DOHH2 (cell line): ENCODE measurements around the gene TBCE.

Experiments used
- H3F3A ChIP-seq: fragments of 200-600 bp; sonication (generic), shearing (Covaris generic); 2 replicates; pipeline ENCODE4 v1.6.0; 2016; ENCODE audit warnings: antibody characterized with exemption, mild to moderate bottlenecking; ENCODE audit not compliant: control insufficient read depth, insufficient read depth
- H3K27ac ChIP-seq: fragments of 200-600 bp; sonication (generic); 2 replicates; pipeline ENCODE4 v1.5.1; 2014; ENCODE audit warnings: low read depth, mild to moderate bottlenecking, low read length, moderate library complexity
- H3K27me3 ChIP-seq: fragments of 200-600 bp; sonication (generic); 2 replicates; pipeline ENCODE4 v1.6.1; 2014; ENCODE audit warnings: mild to moderate bottlenecking, low read length, mixed read lengths; ENCODE audit not compliant: control insufficient read depth
- H3K36me3 ChIP-seq: fragments of 200-600 bp; sonication (generic); 2 replicates; pipeline ENCODE4 v1.6.1; 2014; ENCODE audit warnings: mild to moderate bottlenecking, low read length, moderate library complexity, mixed read lengths; ENCODE audit not compliant: control insufficient read depth
- H3K4me1 ChIP-seq: fragments of 200-600 bp; sonication (generic); 2 replicates; pipeline ENCODE4 v1.6.1; 2014; ENCODE audit warnings: mild to moderate bottlenecking, low read length, mixed read lengths; ENCODE audit not compliant: control insufficient read depth
- H3K4me2 ChIP-seq: fragments of 200-600 bp; sonication (generic); 2 replicates; pipeline ENCODE4 v1.6.0; 2014; ENCODE audit warnings: mild to moderate bottlenecking, low read length, moderate library complexity
- H3K4me3 ChIP-seq: fragments of 200-600 bp; sonication (generic); 2 replicates; pipeline ENCODE4 v1.5.1; 2014; ENCODE audit warnings: mild to moderate bottlenecking, low read length, mixed read lengths
- H3K79me2 ChIP-seq: fragments of 200-600 bp; sonication (generic); 2 replicates; pipeline ENCODE4 v1.6.1; 2014; ENCODE audit warnings: mild to moderate bottlenecking, low read length, mixed read lengths; ENCODE audit not compliant: control insufficient read depth
- H3K9me2 ChIP-seq: fragments of 200-600 bp; sonication (generic); replicated peaks from 2 replicates; pipeline ENCODE4 v1.6.1; 2014; ENCODE audit warnings: mild to moderate bottlenecking, low read length, mixed read lengths; ENCODE audit not compliant: control insufficient read depth
- H3K9me3 ChIP-seq: fragments of 200-600 bp; sonication (generic); 2 replicates; pipeline ENCODE4 v1.6.1; 2014; ENCODE audit warnings: antibody characterized with exemption, low read length, mixed read lengths; ENCODE audit not compliant: control insufficient read depth, insufficient read depth
- H4K20me1 ChIP-seq: fragments of 200-600 bp; sonication (generic); 2 replicates; pipeline ENCODE4 v1.6.0; 2014; ENCODE audit warnings: low read depth, mild to moderate bottlenecking, antibody characterized with exemption, low read length, moderate library complexity; ENCODE audit not compliant: control insufficient read depth, insufficient read depth
- EZH2phosphoT487 ChIP-seq: fragments of 200-600 bp; sonication (generic); IDR thresholded peaks from 2 replicates; pipeline ENCODE4 v1.6.1; 2017; ENCODE audit warnings: borderline replicate concordance, mild to moderate bottlenecking, antibody characterized with exemption, low read length, moderate library complexity, mixed read lengths
- TF ChIP-seq, protein P1 (sequence below): fragments of 200-600 bp; sonication (generic); IDR thresholded peaks from one replicate; pipeline ENCODE4 v1.5.1; 2014; ENCODE audit warnings: antibody characterized with exemption, mild to moderate bottlenecking, low read depth, low read length; ENCODE audit not compliant: poor library complexity, severe bottlenecking

Gene TBCE

DNA sequence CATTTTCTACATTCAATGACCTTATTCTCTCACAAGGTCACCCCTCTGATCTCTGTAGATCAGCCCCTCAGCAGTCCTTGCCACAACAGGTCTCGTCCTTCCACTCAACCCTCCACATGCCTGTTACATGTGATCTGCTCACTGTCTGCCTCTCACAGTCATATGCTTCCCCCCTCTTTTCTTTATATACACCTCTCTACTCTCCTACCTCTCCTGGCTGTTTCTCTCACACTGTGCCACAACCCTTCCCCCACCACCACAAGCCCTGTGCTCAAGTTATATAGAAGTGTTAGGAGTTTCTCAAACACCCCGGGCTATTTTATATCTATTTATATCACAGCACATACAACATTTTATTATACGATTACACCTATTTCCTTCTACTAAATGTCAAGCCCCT lies 124.4 kb downstream of the TBCE start:
- H3F3A ChIP-seq: no peaks in the 10 kb centered on the region
- H3K27ac ChIP-seq: no peak overlapping the region
- no peaks in the 10 kb centered on the region for H3K9me2 ChIP-seq
- no peak for TF ChIP-seq EZH2phosphoT487
- TF ChIP-seq, protein P1, sequence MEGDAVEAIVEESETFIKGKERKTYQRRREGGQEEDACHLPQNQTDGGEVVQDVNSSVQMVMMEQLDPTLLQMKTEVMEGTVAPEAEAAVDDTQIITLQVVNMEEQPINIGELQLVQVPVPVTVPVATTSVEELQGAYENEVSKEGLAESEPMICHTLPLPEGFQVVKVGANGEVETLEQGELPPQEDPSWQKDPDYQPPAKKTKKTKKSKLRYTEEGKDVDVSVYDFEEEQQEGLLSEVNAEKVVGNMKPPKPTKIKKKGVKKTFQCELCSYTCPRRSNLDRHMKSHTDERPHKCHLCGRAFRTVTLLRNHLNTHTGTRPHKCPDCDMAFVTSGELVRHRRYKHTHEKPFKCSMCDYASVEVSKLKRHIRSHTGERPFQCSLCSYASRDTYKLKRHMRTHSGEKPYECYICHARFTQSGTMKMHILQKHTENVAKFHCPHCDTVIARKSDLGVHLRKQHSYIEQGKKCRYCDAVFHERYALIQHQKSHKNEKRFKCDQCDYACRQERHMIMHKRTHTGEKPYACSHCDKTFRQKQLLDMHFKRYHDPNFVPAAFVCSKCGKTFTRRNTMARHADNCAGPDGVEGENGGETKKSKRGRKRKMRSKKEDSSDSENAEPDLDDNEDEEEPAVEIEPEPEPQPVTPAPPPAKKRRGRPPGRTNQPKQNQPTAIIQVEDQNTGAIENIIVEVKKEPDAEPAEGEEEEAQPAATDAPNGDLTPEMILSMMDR: no peak
- H3K4me3 ChIP-seq: no peak overlapping the region
- no peak overlapping the region for H3K4me2 ChIP-seq
- H3K9me3 ChIP-seq: no peaks in the 10 kb centered on the region
- peaks cover 38% of the 10 kb centered on the region for H3K36me3 ChIP-seq
- H3K4me1 ChIP-seq: no peaks in the 10 kb centered on the region
- no peaks in the 10 kb centered on the region for H4K20me1 ChIP-seq
- H3K79me2 ChIP-seq: peaks cover under 1% of the 10 kb centered on the region
- no peaks in the 10 kb centered on the region for H3K27me3 ChIP-seq

DNA sequence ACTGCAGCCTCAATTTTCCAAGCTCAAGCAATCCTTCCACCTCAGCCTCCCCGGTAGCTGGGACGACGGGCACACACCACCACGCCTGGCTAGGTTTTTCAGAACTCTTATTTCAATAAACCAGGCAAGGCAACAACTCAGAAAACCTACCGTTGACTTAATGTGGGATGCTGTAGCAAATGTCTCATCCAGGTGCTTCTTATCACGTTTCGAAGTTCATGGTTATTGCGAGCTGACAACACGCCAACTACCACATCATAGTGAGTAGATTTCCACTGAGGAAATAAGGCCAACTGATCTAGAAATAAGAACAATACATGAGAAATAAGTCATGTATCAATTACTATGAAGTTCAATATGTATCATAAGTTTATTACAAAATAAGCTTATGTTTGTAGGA lies 127.3 kb downstream of the TBCE start:
- Histone ChIP-seq H3K36me3 (peaks cover 32% of the 10 kb centered on the region), H4K20me1 (no peaks in the 10 kb centered on the region)
- TF ChIP-seq EZH2phosphoT487: no peak
- TF ChIP-seq, protein P1: no peak

DNA sequence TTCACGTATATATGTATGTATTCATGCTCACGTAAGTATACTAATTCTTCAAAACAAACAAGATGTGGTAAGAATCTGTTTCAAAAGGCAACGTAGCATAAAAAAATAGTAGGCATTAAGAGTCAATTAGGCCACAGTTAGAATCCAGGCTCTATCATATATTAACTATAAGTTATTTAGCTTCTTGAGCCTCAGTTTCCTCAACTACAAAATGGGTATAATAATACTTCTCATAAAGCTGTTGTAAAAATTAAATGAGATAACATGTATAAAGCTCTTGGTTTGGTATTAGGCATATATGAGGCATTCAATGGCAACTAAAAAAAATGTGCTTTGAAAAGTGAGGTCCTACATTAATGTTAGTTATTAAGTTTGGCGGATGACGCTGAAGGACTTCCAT lies 127.8 kb downstream of the TBCE start:
- Histone ChIP-seq H3K9me3 (no peaks in the 10 kb centered on the region), H3K4me1 (no peaks in the 10 kb centered on the region), H3K36me3 (peaks cover 32% of the 10 kb centered on the region), H3K9me2 (no peaks in the 10 kb centered on the region), H3K79me2 (peaks cover 31% of the 10 kb centered on the region), H3F3A (no peaks in the 10 kb centered on the region), H3K4me2 (no peak overlapping the region), H4K20me1 (no peaks in the 10 kb centered on the region), H3K4me3 (no peak overlapping the region), H3K27me3 (no peaks in the 10 kb centered on the region), H3K27ac (no peak overlapping the region)
- TF ChIP-seq EZH2phosphoT487: no peak
- TF ChIP-seq, protein P1: no peak

More for the DNA sequence above, 127.3 kb downstream of the TBCE start:
- no peaks in the 10 kb centered on the region for H3K9me2 ChIP-seq
- no peak overlapping the region for H3K4me3 ChIP-seq
- no peaks in the 10 kb centered on the region for H3K27me3 ChIP-seq
- no peaks in the 10 kb centered on the region for H3K4me1 ChIP-seq
- no peaks in the 10 kb centered on the region for H3K9me3 ChIP-seq
- peaks cover 26% of the 10 kb centered on the region for H3K79me2 ChIP-seq
- H3K27ac ChIP-seq: no peak overlapping the region
- H3K4me2 ChIP-seq: no peak overlapping the region
- H3F3A ChIP-seq: no peaks in the 10 kb centered on the region

DNA sequence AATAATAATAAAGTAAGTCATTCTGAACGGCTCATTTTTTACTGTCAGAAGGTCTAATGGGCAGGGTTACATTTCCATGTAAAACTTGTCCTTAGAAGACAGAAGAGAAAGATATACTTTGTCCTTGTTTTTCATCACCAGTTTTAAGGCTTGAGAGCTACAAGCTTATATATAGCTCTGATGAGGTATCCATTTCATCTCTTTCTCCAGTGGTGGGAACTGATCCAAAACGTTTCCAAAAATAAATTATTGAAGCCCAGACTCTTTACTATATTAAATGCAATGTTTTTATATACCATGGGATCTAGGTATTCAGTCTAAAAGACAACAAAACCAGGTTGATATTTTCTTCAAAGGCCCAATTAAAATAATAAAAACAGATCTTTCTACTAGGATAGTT lies 128.3 kb downstream of the TBCE start:
- Histone ChIP-seq H3K79me2 (peaks cover 37% of the 10 kb centered on the region), H3K36me3 (peaks cover 32% of the 10 kb centered on the region), H3K27me3 (no peaks in the 10 kb centered on the region), H3K4me2 (no peak overlapping the region), H3K4me3 (no peak overlapping the region), H3K9me2 (no peaks in the 10 kb centered on the region), H3K9me3 (no peaks in the 10 kb centered on the region), H4K20me1 (no peaks in the 10 kb centered on the region), H3F3A (no peaks in the 10 kb centered on the region), H3K4me1 (no peaks in the 10 kb centered on the region), H3K27ac (no peak overlapping the region)
- TF ChIP-seq, protein P1: no peak
- no peak for TF ChIP-seq EZH2phosphoT487
